Pons (tissue), 1 donor: ENCODE measurements around the gene ANTXRL.
"Not testable (repeated sequence)": the region's sequence is repeated elsewhere in the genome, so short reads cannot be mapped to it uniquely, and the experiment has no call there.

Source experiments
- DNase-seq: peaks from one replicate; pipeline ENCODE4 v3.0.0-alpha.2; 2016; ENCODE audit warnings: low spot score

Gene ANTXRL

DNA sequence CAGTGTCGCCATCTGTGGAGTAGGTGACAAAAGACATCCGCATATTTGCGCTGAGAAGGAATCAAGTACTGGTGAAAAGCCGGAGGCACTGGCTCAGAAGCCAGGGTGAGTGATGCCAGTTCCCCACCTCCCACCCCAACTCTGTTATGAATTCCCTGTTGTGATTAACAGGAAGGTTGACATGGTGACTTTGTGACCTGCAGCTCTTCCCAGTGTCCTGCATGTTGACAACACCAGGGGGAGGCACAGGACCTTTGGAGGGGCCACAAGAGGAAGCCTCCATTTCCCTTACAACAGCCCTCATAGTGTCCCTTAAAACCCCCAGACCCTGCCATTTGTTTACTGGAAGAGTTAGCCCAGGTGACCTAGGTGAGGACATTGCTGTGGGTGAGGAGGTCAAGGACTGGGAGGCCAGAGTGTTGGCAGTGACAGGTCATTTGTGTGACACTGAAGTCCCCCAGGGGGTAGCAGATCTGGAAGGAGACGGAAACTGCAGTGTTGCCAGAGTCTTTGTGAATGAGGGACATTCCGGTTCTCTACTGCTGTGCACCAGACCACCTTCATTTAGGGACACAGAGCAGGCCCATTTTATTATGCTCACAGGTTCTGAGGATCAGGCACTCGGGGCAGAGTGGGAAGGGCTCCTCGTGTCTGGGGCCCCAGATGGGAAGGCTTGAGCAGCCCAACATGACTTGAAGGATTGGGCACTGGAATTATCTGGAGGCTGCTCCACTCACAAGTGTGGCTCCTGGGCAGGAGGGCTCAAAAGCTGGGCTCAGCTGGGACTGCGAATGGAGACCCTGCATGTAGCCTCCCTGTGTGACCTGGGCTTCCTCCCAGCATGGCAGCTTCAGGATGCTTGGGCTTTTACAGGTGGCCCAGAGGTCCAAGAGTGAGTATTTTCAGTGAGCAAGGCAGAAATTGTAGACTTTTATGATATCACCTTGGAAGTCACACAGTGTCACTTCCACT is 13.0 kb upstream of the ANTXRL start:
- DNase-seq, result no peak

DNA sequence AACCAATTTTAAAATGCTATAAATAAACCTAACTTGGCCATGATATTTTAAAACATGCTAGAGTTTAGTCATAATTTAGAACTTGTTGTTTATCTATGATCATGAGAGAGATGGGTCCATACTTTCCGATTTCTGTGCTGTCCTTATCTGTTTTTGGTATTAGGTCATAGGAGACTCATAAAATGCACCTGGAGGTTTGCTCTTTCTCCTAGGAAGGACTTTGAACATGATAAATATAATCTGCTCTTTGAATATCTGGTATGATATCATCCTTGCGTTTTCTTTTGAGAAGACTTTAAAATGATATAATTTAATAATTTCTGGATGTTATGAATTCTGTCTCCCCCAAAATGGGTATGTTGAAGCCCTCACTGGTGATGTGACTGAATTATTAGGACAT is 9.0 kb upstream of the ANTXRL start:
- no peak for DNase-seq

DNA sequence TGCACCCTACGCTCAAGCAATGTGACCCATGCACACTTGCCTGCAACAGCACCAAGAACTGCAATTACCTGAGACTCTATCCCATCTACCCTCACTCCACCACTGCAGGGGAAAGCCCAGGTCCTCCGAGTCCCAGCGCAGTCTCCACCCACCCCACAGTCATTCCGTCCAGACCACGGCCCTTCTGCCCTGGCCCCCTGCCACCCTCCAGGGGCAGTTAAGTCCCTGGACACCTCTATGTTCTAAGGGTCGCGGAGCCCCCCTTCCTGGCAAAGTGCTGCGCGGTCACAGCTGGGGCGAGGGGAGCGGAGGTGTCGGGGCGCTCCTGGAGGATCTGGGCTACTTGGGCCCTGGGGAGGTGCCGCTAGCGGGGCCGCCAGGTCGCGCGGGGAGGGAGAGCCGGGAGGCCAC is 4.4 kb upstream of the ANTXRL start:
- DNase-seq, result not testable (repeated sequence)

DNA sequence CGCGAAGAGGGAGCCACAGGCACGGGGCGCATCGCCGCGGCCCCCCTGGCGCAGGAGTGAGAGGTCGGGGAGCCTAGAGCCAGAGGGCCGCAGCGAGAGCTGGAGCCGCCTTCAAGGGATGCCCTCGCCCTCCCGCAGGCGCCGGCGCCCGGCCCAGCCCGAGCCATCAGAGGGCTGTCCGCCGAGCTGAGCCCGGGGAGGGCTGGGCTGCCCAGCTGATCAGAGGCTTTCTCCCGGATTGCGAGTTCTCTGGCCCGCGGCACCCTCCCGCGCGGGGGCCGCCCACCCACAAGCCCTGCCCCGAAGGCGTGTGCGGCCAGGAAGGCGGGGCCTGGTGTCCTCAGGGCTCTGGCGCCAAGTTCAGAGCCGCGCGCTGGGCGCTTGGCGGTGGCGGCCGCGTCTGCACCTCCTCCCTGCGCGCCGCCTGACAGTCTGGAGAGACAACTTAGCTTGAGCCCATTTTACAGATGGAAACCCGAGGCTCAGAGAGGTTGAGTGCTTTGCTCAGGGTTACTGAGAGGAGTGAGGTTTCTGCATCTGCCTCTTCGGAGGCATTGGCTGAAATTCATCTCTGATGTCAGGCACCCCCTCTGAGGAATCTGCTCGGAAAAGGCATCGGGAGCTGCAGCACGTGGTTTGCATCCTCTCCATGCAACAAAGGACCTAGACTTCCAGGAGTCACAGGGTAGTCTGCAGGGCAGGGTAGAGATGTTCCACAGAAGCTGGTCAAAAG is 3.8 kb upstream of the ANTXRL start:
- DNase-seq, result peak; percentile 81

DNA sequence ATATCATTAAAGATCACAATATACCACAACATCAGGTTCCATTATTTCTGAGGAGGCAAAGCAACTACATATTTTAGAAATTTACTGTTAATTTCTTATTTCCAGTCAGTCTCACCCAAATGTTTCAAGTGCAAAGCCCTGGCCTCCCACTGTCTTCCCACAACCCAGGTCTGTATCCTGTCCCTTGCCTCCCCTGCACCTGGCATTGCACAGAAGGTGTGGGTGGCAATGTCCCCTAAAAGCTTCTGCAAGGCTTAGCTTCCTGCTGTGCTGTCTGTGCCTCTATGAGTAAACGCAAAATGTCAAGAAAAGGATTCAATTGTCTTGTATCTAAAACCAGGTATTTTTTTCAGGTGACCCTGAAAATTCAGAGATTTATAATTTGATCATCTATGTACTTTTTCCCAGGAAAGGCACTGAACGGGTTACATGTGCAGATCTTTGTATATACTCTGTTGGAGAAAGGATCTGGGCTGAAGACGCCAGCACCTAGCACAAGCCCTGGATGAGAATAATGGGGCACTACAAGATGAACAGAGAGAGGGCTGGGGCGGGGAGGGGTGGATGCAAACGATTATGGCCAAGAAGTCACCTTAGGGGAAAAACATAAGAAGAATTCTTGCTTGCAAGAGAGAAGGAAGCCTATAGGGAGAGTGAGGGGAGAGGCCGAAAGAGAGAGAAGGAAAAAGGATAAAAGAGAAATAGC is 3.1 kb upstream of the ANTXRL start:
- no peak for DNase-seq

DNA sequence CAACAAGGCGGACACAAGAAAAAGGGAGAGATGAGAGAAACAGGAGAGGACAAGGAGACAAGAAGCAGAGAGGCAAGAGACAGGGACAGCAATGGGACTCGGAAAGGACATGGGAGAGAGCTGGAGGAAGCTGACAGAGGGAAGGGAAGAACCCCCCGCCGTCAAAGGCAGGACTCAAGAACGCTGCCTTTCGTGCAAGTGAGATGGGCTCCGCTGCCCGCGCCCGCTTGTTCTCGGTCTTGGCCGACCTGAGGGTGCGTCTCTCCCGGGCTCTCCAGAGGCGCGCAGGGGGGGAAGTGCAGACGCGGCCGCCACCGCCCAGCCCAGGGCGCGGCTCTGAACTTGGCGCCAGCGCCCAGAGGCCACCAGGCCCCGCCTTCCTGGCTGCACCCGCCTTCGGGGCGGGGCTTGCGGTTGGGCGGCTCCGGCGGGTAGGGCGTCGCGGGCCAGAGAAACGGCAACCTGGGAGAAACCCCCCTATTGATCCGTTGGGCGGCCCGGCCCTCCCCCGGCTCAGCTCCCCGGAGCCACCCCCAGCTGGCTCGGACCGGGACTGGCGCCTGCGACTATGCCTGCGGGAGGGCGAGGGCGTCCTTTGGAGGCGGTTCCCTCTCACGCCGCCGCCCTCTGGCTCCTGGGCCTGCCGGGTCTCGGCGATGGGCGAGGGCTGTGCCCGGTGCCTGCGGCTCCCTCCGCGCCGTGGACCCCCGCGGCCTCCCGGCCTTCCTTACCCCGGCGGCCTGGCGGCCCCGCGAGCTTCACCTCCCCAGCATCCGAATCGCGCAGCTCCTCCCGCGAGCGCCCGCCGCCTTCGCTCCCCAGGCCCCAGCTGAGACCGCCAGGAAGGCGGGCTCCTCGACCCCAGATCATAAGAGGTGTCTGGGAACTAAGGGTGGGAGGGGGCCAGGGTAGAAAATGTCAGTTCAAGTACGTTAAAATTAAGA is 2.2 kb upstream of the ANTXRL start:
- DNase-seq, result peak; percentile 78

DNA sequence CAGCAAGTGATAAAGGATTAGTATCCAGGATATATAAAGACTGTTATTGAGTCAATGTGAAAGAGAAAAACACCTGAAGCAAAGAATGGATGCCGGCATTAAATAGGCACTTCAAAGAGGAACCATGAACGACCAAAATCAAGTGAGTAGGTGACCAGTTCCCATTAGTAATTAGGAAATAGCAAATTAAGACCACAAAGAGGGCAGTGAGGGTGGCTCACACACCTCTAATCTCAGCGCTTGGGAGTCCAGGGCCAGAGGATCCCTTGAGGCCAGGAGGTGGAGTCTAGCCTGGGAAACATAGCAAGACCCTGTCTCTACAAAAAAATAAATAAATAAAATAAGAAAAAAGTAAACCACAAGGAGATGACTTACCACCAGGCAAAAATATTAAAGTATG is 1.5 kb upstream of the ANTXRL start:
- DNase-seq, result no peak

DNA sequence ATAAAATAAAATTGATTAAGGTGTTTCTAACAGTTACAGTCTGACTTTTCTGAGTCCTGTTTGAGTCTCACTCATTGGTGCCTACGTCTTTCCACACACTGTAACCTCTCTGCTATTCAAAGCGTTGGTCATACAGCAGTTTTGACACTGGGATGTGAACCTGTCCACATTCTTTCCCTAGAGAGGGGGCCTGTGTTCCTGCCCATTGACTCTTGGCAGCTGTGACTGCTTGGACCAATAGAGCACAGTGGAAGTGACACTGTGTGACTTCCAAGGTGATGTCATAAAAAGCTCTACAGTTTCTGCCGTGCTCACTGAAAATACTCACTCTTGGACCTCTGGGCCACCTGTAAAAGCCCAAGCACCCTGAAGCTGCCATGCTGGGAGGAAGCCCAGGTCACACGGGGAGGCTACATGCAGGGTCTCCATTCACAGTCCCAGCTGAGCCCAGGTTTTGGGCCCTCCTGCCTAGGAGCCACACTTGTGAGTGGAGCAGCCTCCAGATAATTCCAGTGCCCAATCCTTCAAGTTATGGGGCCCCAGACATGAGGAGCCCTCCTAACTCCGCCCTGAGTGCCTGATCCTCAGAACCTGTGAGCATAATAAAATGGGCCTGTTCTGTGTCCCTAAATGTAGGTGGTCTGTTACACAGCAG is 704 bp upstream of the ANTXRL start:
- DNase-seq, result no peak

DNA sequence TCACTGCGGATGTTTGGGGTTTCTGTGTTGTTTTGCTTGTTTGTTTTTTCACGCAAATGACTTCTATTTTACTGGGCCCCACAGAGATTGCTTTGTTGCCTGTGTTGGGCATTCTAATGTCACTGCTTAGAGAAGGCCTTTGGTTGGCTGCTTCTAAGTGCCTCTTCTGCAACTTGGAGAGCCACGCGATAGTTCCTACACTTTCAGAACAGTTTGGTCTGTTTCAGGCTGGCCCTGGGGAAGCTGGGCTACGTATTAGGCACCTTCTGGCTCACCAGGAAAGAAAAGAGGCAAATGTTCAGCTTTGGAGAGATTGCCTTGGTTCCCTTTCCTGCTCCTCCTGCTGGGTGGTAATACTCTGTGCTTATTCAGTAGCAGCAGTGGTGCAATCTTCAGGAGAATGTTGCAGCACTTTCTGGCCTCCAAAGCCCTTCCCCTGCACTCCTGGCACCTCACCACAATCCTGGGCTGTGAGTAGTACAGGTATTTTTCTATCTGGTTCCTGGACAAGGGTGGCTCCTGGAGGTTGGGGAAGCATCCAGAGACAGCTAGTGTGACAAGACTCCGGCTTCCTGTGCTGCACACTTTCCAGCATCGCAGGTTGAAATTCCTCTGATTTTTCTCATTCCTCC is 1.2 kb downstream of the ANTXRL start:
- DNase-seq, result no peak

DNA sequence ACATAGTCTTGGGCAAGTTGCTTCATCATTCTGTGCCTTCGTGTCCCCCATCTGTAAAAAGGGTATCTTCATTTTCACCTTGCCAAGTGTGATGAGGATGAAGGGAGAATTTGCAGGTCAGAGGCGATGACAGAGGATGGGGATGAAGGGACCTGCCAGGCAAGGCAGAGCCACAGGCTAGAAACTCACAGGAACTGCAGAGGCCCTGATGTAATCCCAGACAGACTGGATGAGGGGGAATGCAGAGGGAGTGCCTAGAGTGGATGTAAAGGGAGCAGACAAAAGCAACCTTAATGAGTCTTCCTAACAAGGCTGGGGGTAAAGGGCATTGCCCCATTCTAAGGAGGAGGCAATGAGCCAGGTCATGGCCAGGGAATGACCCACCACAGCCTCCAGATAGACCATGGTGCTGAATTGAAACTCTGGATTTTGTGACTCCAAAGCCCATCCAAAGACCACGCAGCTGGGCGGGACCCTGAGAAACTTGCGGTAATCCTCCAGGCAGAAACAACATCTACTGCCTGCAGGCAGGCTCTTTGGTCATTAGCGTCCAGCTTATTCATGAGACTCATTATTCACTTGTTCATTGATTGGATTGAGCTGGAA is 1.9 kb downstream of the ANTXRL start:
- no peak for DNase-seq

DNA sequence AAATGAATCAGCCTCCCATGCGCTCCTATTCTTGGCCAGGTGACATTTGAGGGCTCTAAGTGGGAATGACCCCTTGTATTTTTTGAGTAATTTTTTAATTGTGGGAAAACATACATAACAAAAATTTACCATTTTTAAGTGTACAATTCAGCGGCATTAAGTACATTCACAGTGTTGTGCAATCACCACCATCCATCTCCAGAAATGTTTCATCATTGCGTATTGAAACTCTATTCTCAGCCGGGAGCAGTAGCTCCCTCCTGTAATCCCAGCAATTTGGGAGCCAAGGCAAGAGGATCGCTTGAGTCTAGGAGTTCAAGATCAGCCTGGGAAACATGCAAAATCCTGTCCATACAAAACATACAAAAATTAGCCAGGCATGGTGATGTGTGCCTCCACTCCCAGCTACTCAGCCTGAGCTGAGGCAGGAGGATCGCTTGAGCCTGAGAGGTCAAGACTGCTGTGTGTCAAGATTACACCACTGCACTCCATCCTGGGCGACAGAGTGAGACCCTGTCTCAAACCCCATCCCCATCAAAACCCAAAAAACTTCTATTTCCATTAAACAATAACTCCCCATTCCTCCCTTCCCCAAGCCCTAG is 2.5 kb downstream of the ANTXRL start:
- no peak for DNase-seq

DNA sequence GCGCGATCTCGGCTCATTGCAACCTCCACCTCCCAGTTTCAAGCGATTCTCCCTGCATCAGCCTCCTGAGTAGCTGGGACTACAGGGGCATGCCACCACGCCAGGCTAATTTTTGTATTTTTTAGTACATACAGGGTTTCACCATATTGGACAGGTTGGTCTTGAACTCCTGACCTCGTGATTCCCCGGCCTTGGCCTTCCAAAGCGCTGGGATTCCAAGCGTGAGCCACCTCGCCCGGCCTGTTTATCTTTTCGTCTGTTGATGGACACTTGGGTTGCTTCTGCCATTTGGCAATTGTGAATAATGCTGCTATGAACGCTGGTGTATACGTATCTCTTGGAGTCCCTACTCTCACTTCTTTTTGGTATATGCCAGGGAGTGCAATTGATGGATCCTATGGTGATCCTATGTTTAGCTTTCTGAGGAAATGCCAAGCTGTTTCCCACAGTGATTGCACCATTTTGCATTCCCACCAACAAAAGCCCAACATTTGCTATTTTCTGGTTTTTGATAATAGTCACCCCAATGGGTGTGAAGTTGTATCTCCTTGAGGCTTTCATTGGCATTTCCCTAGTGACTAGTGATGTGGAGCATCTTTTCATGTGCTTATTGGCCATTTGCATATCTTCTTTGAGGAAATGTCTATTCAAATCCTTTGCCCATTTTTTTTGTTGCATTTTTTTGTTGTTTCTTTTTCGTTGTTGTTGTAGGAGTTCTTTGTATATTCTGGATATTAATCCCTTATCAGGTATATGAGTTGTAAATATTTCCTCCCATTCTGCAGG is 3.5 kb downstream of the ANTXRL start:
- no peak for DNase-seq

DNA sequence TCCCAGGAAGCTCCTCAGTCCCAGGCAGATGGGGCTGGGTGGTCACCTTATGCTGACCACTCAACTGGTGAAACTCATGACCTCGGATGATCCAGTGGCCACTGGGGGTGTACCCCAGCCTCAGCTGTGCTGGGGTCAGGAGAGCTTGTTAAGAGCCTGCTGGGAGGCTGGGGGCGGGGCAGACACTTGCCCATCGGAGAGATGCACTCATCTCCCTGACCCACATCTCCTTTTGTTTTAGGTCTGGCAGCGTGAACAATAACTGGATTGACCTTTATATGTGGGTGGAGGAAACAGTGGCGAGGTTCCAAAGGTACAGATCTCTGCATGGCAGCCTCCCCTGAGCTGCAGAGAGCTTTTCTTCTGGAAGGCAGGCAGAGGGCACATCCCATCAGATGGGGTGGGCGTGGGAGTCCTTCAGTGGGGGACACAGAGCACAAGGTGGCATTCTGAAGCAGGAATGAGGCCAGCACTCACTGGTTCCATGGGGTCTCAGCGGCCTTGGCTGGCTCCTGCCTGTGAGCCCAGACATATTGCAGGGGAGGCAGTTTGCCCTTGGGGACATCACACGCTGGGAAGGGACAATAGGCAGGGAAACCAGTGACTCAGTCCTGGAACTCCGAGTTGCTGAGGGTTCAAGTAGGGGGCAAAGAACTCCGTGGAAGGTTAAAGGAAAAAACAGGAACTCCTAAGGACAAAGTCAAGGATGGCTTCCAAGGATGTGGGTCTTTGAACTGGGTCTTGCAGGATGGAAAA is 5.2 kb downstream of the ANTXRL start:
- DNase-seq, result no peak

DNA sequence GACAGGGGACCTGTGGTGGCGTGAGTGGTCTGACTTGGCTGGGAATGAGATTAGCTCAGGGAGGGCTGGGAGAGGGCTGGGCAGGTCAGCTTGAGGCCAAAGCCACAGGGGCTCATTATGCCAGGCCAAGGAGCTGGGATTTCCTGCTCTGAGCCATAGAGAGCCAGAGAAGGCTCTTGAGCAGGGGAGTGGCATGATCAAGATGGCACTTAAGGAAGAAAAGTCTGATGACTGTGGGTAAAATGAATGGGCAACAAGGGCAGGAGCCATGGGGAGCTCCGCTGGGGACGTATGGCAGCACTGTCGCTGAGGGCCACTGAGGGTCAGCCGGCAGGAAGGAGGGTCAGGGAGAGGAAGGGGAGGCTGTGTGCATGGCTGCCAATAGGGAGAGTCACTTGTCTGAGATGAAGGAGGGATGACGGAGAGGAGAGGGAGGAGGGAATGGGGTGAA is 5.8 kb downstream of the ANTXRL start:
- no peak for DNase-seq

DNA sequence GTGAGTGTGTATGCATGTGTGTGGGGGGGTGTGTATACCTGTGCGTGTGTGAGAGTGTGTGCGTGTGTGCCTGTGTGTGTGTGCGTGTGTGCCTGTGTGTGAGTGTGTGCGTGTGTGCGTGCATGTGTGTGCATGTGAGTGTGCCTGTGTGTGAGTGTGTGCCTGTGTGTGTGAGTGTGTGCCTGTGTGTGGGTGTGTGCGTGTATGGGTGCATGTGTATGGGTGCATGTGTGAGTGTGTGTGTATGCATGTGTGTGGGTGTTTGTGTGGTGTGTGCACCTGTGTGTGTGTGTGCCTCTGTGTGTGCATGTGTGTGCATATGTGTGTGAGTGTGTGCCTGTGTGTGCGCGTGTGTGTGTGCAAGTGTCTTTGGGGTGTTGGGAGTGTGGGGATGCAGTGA is 6.4 kb downstream of the ANTXRL start:
- DNase-seq, result no peak

DNA sequence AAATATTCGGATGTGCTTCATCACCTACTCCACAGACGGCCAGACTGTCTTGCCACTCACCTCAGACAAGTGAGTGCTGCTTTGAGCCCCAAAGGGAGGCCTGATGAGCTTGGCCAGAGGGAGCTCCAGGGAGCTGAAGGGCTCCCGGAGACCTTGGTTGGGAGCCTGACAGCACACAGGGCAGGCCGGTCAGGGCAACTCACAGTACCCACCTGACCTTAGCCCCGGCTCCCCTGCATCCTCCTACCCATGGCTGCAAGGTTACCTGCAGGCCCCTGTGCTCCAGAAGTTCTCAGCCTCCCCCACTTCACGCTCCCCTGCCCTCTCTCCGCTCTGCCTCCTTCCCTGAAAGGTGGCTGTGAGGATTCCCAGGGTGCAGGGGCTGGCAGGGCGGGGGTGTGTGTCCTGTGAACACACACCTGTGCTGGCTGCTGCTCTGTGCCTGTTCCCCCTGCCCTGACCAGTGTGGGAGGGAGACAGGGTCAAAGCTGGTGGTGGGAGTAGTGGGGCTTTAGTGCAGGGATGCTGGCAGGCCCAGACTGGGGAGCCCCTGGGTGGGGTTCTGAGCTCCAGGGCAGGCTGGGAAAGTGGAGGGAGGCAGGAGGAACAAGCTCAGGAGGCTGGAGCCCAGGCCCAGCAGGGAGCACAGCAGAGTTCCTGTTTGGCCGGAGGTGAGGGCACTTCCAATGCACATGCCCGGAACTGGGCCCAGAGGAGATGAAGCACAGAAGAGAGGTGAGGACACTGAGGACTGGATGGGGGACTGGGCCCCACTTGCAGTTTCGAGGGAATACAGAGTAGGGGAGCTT is 7.2 kb downstream of the ANTXRL start:
- DNase-seq, result no peak

DNA sequence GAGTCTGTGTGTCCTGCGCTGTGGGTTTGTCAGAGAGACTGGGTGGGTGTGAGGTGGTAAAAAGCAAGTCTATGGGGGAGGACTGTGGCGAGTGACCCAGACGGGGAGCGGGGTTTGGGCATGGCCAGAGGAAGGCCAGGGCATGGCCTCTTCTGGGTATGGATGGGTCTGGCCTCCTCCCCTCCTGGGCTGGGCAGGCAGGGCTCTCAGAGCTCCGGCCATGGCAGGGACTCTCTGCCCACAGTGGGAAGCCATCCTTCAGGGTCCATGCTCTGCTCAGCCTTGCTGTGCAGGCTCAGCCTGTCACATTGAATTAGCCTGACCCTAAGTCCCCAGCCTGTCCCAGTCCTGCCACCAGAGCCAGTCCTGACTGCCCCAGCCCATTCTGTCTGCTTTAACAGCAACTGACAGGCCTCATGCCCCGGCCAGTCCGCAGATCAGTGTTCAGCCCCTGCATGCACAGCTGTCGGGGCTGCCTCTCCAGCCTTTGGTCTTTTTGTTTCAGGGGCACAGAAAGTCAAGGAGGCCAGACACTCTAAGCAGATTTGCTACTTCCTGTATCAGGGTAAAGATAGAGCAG is 7.9 kb downstream of the ANTXRL start:
- DNase-seq, result no peak
